NCI-H146 (cell line): ENCODE data around the gene POPDC2.
"Not testable (repeated sequence)": the region's sequence is repeated elsewhere in the genome, so short reads cannot be mapped to it uniquely, and the experiment has no call there.

Experiments
- DNase-seq: peaks from one replicate; lab custom pipeline; 2025; lab: John Stamatoyannopoulos, UW

POPDC2 gene

GRCh38 chr3:119613201-119613600, 47.2 kb downstream of the POPDC2 start:
- no peak for DNase-seq

GRCh38 chr3:119611664-119612063, 48.7 kb downstream of the POPDC2 start:
- DNase-seq: no peak

- DNase-seq: no peak
These were observed 51.1 kb downstream of the POPDC2 start for GRCh38 chr3:119609301-119609700.

GRCh38 chr3:119608405-119609000, 51.9 kb downstream of the POPDC2 start:
- DNase-seq: no peak

GRCh38 chr3:119604878-119605277, 55.5 kb downstream of the POPDC2 start:
- no peak for DNase-seq

GRCh38 chr3:119602676-119603075, 57.7 kb downstream of the POPDC2 start:
- no peak for DNase-seq

- no peak for DNase-seq
These were observed 59.2 kb downstream of the POPDC2 start for GRCh38 chr3:119601154-119601553.

GRCh38 chr3:119600732-119601131, 59.7 kb downstream of the POPDC2 start:
- DNase-seq: peak; percentile 38

GRCh38 chr3:119599558-119600174, 60.7 kb downstream of the POPDC2 start:
- no peak for DNase-seq

- no peak for DNase-seq
These were observed 61.8 kb downstream of the POPDC2 start for GRCh38 chr3:119598410-119599098.

- no peak for DNase-seq
These were observed 62.7 kb downstream of the POPDC2 start, which contains the start of gene PLA1A for GRCh38 chr3:119597548-119598288. TSS of gene PLA1A (plus strand) at chr3:119597885. CDS start at chr3:119597914, 29 bp downstream.

GRCh38 chr3:119596398-119596797, 64.0 kb downstream of the POPDC2 start:
- no peak for DNase-seq

GRCh38 chr3:119595639-119596334, 64.6 kb downstream of the POPDC2 start:
- DNase-seq: no peak

- not testable (repeated sequence) for DNase-seq
These were observed 65.5 kb downstream of the POPDC2 start for GRCh38 chr3:119594929-119595328.

- DNase-seq: no peak
These were observed 66.3 kb downstream of the POPDC2 start for GRCh38 chr3:119594066-119594465.

GRCh38 chr3:119592861-119593260, 67.5 kb downstream of the POPDC2 start:
- no peak for DNase-seq
